GM11168 (cell line): Measurements from ENCODE around the gene ZNF341.

Experiments
- in situ Hi-C: fragments of 300-500 bp; cut with MboI; formaldehyde crosslinking; loops from one replicate; pipeline ENCODE4 v1.12.0; 2022; ENCODE audit warnings: low sequenced_read_pairs; ENCODE audit not compliant: unreplicated experiment

Gene ZNF341

DNA sequence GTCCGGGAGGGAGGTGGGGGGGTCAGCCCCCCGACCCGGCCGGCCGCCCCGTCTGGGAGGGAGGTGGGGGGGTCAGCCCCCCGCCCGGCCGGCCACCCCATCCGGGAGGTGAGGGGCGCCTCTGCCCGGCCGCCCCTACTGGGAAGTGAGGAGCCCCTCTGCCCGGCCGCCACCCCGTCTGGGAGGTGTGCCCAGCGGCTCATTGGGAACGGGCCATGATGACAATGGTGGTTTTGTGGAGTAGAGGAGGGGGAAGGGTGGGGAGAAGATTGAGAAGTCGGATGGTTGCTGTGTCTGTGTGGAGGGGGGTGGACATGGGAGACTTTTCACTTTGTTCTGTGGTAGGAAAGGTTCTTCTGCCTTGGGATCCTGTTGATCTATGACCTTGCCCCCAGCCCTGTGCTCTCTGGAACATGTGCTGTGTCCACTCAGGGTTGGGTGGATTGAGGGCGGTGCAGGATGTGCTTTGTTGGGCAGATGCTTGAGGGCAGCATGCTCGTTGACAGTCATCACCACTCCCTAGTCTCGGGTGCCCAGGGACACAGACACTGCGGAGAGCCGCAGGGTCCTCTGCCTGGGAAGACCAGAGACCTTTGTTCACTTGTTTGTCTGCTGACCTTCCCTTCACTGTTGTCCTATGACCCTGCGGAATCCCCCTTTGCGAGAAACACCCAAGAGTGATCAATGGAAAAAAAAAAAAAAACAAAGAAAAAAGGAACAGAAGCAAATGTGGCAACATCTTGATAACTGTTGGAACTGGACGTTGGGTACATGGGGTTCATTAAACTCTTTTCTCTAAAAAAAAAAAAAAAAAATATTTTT lies 30.0 kb upstream of the ZNF341 start:
- in situ Hi-C loops = no loop called here

DNA sequence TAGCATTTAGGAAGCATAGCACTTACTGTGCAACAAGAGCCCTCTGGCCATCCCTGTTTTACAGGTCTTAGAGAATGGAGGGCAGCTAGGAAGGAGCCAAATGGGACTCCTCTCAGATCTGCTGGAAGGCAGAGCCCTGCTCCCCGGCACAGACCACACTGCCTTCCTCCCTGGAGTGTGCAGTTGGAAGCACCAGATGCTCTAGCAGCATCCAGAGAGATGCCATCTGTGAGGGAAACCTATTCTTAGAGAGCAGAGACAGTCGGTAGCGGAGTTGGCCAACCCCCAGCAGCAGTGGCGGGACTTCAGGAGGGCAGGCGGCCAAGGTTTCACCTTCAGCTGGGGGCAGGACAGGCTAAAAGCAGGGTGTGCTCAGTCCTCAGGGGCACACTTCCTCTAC lies 28.9 kb upstream of the ZNF341 start:
- in situ Hi-C loops = no loop called here

DNA sequence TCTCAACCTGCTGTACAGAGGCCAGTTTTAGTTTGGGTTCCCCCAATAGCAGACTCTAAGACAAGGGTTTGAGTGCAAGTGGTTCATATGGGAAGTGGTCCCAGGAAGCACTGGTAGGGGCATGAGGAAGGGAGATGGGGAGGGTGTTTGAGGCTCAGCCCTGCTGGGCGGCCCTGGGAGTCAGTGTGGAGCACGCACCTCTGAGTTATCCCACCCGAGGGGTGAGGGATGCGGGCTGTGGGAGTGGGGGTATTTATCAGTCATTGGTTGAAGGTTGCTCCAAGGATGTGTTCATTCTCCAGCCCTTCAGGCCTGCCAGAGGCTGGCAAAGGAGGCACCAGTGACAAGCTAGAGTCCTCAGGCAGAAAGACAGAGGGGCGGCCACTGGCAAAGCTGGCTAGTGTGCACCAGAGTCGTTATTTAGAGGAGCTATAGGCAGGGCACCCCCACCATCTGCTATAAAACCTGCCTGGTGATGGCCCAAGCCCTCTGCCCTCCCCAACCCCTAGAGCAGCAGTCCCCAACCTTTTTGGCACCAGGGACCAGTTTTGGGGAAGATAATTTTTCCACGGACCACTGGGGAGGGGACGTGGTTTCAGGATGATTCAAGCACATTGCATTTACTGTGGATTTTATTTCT lies 28.2 kb upstream of the ZNF341 start:
- in situ Hi-C loops = no loop called here

DNA sequence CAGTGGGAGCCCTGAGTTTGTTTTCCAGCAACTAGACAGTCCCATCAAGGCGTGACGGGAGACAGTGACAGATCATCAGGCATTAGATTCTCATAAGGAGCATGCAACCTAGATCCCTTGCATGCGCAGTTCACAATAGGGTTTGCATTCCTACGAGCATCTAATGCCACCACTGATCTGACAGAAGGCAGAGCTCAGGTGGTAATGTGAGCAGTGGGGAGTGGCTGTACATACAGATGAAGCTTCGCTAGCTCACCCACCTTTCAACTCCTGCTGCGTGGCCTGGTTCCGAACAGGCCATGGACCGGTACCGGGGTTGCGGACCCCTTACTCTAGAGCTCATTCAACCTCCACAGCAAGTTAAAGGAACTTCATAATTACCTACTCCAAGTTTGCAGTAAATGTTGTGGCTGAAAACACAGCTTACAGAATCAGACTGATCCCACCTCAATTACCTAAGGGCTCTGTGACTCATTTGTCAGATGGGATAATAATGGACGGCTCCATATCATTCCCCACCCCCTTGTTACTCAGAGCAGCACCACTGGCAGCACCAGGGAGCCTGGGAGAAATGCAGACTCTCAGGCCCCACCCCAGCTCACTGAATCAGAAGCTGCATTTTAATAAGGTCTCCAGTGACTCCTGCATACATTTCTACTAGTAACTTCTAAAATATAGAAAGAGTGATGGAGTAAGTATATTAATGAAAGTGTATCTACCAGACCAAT lies 27.4 kb upstream of the ZNF341 start:
- in situ Hi-C loops = no loop called here

DNA sequence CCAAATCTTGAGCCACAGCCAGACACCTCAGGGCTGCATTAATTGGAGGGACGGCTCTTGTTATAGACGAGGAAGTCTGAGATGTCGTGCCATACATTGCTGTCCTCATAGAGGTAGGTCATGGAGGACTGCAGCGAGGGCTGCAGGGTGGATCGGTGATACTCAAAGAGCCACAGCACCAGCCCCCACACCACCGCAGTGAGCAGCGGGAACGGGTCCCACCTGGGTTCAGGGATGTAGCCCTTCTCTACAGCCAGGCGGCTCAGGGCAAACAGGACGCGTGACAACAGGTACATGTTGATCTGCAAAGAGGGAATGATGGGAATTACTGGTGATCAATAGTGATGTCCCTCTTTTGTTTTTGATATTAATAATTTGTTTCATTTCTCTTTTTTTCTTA lies 24.1 kb upstream of the ZNF341 start:
- in situ Hi-C loops = no loop called here

DNA sequence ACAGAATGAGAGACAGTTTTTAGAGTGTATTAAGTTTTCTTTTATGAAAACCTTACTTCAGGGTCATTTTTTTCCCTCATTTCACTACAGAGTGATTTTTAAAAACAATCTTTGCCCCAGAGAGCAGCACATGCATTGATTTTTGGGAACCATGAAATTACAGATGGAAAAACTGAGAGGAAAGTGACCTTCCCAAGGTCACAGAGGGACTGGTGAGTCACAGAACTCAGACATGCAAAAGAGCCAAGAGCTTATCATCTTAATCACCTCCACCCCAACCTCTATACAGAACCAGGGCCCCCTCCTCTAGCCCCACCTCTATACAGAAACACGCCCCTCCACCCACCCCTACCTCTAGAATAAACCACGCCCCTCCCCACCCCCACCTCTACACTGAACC lies 22.4 kb upstream of the ZNF341 start:
- in situ Hi-C loops = no loop called here

DNA sequence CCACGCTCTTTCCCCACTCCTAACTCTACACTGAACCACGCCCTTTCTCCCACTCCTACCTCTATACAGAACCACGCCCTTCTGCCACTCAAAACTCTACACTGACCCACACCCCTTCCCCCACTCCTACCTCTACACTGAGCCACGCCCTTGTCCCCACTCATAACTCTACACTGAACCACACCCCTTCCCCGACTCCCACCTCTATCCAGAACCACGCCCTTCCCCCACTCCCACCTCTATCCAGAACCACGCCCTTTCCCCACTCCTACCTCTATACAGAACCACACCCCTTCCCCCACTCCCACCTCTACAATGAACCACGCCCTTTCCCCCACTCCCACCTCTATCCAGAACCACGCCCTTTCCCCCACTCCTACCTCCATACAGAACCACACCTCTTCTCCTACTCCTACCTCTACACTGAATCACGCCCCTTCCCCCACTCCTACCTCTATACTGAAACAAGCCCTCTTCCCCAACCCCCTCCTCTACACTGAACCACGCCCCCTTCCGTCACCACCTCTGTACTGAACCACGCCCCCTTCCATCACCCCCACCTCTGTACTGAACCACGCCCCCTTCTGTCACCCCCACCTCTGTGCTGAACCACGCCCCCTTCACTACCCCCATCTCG lies 21.8 kb upstream of the ZNF341 start:
- in situ Hi-C loops = no loop called here

DNA sequence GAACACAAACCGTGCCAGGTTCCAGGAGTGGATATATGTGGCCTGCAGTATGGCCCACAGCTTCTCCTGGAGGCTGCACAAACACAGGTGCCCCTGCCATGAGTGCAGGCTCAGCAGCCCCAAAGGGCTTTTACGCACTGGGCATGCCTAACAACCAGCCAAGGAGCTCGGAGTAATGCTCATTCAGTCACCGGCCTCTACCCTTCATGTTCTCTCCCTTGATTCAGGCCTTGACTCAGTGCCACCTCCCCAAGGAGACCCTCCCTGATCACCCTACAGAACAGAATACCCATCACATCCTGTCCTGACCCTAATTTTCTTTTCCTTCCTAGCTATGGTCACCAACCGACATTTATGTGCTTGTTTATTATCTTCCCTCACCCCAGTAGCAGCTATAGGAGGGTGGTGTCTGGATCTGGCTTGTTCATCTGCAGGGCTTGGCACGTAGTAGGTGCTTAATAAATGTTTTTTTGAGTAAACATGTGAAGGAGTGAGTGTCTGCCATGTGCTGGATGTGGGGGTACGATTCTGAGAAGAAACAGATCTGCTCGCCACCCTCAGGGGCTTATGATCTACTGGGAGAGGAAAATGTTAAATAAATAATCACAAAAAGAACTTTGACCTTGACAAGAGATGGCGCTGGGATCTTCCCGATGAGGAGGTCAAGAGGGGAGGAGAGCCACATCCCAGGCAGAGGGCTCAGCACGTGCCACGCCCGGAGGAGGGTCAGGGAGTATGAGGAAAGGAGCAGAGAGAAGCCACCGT lies 20.9 kb upstream of the ZNF341 start:
- in situ Hi-C loops = no loop called here

DNA sequence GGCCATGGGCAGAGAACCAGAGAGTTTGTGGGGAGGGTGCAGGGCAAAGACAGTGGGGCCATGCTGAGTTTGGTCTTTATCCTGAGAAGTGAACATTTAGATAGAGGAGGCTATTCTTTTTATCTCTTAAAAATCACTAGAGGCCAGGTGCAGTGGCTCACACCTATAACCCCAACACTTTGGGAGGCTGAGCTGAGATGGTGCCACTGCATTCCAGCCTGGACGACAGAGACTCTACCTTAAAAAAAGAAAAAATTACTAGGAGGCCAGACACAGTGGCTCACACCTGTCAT lies 20.4 kb upstream of the ZNF341 start:
- in situ Hi-C loops = no loop called here

DNA sequence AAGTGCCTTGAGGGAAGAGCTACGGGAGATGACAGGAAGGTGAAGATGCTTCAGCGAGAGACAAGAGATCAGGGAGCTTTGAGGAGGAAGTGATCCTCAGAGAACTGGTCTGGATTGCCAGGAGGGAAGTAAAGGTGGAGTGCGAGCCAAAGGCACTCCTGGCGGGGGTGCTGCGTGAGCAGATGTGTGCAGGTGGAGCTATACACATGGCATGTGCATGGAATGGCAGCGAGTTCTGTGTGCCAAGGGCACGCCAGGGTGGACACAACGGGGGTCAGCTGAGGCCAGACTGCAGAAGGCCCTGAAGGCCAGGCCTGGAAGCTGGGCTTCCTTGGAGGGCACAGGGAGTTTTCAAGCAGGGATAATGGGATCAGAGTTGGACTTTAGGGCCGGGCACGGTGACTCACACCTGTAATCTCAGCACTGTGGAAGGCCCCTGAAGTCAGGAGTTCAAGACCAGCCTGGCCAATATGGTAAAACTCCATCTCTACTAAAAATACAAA lies 17.9 kb upstream of the ZNF341 start:
- in situ Hi-C loops = no loop called here

DNA sequence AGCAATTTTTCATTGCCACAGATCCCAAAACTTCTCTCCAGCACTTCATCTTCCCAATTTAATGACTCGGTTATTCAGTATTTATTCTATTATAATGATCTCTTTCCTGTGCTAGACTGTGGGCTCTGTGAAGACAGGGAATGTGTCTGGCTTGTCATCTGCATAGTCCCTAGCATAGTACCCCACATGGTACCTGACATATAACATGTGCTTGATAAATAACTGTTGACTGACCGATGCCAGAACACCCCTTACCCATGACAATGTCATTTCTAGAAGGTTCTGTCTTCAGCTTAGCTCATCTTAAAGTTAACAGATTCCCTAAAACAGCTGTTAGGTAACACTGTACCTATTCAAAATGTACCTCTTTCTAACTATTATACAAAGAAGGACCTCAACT lies 15.3 kb upstream of the ZNF341 start:
- in situ Hi-C loops = no loop called here

DNA sequence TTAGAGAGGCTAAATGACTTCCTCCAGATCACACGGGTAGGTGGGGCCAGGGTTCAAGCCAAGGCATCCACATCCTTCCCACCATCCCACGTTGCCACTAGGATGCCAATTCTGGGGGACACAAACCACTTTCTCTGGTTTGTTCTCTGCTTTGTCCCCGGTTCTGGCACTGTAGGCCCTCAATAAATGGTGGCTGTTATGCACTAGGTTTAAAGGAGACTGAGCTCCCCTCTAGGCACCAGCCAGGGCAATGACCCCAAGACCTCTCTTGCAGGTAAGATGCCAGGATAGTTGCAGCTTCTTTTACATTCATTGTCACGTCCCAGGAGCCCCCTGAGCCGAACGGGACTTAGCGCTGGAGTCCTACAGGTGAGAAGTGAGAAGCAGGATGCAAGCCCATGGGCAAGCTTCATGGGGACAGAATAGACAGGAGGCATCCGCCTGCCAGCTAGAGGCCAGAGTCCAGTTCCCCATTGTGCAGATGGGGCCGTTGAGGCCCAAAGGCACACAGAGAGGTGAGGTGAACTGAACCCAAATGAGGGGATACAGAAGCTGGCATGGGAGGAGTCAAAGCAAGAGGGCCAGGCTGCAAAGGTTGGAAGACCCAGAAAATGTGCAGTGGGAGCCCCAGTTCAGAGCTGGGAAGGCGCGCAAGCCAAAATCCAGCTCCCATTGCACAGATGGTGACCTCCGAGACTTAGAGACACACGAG lies 12.4 kb upstream of the ZNF341 start:
- in situ Hi-C loops = no loop called here

DNA sequence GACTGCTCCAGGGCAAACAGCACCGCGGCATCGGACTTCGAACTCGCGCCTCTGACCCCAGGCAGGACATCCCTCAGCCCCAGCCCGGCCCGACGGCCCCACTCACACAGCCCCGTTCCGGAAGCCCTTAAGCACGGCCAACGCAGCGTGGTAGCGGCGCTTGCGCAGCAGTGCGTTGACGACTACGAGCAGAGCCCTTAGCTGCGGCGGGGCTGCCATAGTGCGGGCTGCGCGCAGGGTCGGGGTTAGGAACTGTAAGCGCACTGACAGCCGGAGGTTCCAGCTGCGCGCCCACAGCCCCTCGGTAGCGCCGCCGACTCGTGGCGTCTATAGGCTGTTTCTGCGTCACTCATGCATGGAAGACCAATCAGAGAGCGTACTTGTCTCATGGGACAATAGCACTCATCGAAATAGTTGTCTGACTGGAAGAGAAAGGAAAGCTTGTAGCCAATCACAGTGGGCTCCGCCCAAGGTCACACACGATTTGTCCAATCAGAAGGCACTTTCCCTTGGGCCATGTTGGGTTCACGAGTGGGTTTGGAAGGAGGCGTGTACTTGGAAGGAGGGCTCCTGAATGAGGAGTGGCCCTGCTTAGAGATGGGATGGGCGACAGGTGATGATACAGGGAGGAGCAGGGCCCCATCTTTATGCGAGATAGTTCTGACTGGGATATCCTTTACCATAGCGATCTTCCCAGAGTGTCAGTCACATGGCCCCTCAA lies 11.6 kb upstream of the ZNF341 start, which contains the start of gene PXMP4:
Gene PXMP4, minus strand, starts transcription at position 322 of the 721 bp plus-strand sequence. Its CDS starts 103 bp downstream, at position 219.
- in situ Hi-C loops = no loop called here

DNA sequence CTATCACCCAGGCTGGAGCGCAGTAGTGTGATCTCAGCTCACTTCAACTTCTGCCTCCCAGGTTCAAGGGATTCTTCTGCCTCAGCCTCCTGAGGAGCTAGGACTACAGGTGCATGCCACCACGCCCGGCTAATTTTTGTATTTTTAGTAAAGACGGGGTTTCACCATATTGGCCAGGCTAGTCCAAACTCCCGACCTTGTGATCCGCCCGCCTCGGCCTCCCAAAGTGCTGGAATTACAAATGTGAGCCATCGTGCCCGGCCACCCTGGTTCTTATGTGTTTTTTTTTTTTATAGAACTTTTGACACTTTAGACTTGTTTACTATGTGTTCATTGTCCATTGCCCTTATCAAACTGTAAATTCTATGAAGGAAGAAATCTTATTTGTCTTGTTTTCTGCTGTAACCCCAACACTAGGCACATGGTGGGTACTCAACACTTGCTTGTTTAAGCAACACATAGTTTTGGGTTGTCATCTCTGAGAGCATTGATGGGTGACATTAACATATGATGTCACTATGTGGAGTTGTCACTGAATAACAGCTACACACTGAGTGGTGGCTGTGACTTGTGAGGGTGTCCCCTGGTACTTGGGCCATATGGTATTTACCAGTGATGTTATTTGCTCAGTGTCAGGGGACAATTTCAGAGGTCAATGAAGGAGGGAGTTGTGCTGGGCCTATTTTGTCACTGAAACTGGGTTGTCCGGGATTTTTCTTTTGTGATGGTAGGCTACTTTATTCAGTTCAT lies 10.2 kb upstream of the ZNF341 start:
- in situ Hi-C loops = no loop called here

DNA sequence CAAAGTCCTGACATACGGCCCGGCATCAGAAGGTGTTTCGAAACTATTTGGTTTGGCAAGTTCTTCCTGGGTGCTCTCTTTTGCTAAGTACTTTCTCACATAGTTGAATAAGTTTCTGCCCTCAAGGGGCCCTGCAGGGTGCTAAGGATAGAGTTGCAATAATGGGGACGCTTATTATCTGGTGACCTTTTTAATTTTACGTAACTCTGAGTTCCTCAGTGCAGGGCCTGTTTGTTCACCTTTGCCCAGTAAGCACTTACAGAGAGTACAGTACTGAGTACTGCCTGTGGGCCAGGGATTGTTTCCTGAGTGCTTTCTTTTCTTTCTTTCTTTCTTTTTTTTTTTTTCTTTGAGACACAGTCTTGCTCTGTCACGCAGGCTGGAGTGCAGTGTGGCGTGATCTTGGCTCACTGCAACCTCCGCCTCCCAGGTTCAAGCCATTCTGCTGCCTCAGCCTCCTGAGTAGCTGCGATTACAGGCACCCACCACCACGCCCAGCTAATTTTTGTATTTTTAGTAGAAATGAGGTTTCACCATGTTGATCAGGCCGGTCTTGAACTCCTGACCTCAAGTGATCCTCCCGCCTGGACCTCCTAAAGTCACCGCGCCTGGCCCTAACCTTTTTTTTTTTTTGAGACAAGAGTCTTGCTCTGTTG lies 7.2 kb upstream of the ZNF341 start:
- in situ Hi-C loops = no loop called here

DNA sequence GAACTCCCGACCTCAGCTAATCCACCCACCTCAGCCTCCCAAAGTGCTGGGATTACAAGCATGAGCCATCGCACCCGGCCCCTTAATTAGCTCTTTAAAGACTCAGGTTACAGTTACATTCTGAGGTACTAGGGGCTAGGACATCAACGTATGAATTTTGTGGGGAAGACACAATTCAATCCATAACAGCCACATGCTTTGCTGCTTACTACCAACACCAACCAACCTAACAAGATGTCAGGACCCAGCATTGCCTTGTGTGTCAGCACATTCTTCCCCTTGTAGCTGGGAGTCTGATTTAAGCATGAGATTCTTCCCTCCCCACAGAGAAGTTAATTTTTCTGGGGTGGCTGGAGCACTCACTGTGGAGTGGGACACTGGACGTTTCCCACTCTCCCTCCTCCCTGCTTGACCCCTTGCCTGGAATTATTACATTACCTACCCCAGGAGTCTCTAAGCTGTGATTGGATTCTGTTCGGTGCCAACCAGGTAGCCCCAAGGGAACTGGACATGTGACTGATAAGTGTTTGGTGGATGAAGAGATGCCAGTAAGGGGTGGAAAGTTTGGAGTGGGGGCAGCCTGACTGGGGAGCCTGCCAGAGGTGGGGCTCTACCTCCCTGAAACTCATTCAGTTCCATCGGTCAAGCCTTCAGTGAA lies 6.1 kb upstream of the ZNF341 start:
- in situ Hi-C loops = no loop called here

DNA sequence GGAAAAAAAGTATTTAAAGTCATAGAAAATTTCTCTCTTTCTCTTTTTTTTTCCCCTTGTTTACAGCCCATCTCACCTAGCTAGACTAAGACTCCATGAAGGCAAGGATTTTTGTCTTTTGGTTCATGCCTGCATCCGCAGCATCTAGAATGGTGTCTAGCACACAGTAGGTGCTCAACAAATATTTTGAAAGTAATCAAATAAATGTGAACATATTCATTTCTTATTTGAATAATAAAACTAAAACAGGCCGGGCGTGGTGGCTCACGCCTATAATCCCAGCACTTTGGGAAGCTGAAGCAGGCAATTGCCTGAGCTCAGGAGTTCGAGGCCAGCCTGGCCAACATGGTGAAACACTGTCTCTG lies 4.7 kb upstream of the ZNF341 start:
- in situ Hi-C loops = no loop called here
